GM12864 (cell line): ENCODE measurements around the gene RTEL1.

ENCODE experiments used
- DNase-seq: peaks from one replicate; pipeline ENCODE4 v3.0.0-alpha.2; 2011; ENCODE audit warnings: low read depth
- H3K4me3 ChIP-seq: 2 replicates; pipeline ENCODE4 v1.5.1; 2011; ENCODE audit warnings: mild to moderate bottlenecking, low read depth, low read length, control low read depth
- TF ChIP-seq, protein P1 (sequence below): IDR thresholded peaks from 2 replicates; pipeline ENCODE4 v1.5.1; 2011; ENCODE audit warnings: low read depth, mild to moderate bottlenecking, moderate library complexity, low read length, control low read depth, inconsistent platforms; ENCODE audit errors: missing control alignments

RTEL1 gene

DNA sequence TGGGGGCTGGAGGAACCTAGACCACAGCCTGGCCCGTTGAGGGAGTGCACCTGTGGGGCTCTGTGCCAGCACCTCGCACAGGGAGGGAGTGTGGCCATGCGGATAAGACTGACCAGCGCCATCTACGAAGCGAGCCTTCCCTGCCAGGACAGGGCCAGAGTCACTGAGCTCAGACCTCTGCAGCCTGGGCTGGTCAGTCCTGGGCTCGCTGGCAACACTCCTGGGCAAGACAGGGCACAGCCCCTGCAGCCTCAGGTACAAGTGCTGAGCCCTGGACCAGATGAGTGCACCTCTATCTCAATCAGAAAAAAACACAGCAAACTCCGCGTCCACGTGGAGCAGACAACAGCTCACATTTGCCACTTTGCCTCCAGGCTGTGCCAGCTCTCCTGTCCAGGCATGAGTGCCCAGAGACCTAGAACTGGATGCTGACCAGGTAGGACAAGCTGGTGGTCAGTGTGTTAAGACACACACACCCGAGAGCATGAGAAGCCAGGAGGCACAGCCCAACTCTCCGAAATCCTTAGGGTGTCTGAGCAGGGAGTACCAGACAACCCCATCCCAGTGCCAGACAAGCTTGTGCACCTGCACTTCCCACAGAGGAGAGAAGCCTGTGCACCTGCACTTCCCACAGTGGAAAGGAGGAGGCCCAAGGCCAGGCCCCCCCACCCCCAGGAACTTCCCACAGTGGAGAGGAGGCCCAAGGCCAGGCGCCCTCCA lies 44.8 kb downstream of the RTEL1 start:
- TF ChIP-seq, protein P1, sequence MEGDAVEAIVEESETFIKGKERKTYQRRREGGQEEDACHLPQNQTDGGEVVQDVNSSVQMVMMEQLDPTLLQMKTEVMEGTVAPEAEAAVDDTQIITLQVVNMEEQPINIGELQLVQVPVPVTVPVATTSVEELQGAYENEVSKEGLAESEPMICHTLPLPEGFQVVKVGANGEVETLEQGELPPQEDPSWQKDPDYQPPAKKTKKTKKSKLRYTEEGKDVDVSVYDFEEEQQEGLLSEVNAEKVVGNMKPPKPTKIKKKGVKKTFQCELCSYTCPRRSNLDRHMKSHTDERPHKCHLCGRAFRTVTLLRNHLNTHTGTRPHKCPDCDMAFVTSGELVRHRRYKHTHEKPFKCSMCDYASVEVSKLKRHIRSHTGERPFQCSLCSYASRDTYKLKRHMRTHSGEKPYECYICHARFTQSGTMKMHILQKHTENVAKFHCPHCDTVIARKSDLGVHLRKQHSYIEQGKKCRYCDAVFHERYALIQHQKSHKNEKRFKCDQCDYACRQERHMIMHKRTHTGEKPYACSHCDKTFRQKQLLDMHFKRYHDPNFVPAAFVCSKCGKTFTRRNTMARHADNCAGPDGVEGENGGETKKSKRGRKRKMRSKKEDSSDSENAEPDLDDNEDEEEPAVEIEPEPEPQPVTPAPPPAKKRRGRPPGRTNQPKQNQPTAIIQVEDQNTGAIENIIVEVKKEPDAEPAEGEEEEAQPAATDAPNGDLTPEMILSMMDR, result no peak
- DNase-seq, result no peak
- H3K4me3 ChIP-seq, result no peak overlapping the region

DNA sequence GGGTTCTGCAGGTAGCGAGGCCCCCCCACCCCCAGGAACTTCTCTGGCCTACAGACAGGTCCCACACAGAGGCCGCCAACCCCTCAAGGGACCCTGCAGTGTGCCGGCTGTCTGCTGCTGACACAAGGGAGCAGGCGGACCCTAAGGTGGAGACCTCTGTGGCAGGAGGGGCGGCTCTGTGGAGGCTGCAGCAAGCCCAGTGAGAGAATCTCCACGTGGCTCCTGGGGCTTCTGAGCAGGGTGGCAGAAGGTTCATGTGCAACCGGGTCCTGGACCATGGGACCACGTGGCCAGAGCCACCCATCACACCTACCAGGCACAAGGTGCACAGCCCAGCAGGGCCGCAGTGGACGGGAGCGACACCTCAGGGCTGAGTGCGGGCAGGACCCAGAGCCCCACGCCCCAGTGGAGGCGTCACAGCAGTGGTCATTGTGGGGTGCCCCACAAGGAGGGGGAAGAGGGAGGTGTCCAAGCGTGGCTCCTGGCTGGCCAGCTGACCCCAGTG lies 45.4 kb downstream of the RTEL1 start:
- TF ChIP-seq, protein P1, result no peak
- H3K4me3 ChIP-seq, result no peak overlapping the region
- no peak for DNase-seq

DNA sequence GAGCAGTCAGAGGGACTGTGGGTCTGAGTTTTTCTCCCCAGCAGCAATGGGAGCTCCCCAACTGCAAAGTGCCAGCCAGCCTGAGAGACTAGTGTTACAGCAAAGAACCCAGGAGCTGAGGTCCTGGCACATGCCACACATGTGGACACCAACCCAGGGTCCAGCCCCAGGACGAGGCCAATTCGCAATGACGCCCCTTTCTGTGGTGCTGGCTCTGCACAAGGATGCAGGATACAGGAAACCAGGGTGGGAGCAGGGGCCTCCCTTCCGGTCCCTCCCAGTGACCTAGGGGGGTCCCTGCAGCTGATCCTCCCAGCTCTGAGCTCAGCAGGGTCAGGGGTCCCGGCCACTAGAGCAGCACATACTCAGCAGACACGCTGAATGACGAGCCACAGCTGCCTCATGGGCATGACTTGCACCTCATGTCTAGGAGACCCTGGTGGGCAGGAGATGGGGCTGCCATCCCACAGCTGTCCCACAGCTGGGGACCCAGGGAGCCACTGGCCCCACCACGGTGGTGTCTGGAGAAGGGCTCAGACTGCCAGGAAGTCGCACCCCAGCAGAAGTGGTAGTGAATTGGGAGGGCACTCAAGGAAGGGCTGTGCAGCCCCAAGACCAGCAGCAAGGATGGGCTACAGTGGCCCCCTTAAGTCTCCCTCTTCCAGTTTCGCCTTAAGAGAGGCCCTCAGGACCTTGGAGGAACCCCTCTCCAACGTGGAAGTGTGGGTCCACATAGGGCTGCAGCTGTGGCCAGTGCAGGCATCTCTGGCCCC lies 46.0 kb downstream of the RTEL1 start:
- no peak overlapping the region for H3K4me3 ChIP-seq
- no peak for DNase-seq
- TF ChIP-seq, protein P1, result no peak

DNA sequence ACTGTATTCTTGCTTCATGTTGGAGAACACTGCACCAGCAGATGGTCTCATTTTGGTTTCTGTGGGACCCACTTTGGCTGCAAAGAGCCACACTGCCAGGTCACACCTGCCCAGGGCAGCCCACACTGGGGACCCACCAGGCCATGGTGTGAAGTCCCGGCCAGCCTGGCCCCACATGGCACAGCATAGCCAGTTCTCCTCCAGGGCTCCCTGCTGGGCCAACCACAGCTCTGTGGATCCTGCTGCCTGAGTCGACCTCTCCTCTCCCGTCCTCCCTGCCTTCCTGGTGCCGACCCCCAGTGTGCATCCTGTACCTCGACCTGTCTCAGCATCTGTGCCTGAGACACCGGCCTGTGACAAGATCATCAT lies 46.6 kb downstream of the RTEL1 start:
- TF ChIP-seq, protein P1, result no peak
- no peak overlapping the region for H3K4me3 ChIP-seq
- DNase-seq, result no peak

DNA sequence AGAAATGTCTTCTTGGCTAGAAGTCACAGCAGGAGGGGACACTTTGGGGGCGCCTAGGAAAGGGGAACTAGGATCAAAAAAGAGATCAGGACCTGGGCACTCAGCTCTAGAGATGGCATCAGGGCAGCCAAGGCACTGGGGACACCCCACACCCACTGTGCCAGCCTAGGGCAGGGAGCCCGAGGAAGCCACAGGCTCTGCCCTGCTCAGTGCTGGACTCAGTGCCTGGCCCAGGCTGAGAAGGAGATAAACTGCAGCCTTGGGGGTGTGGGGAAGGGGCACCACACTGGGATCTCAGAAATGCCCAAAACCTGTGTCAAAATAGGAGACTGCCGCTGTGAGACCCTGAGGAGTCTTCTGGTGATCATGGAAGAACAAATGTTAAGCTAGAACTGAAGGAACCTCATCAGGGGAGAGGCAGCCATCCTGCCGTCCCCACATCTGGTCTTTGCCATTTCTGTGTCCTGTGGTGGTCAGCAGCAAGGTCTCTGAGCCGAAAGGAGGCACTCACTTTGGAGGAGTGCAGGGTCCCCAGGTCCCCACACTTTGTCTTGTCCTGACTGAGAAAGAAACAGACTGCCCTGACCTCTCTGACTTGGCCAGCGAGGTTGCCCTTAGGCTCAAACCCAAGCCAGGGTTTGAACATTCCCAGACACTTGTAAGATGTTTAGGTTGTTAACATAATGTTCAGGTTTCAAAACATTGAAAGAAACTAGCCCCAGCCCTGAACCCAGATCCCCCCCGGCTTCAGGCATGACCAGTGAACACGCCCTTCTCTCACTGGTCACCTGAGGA lies 47.3 kb downstream of the RTEL1 start:
- no peak overlapping the region for H3K4me3 ChIP-seq
- TF ChIP-seq, protein P1, result no peak
- DNase-seq, result no peak

- H3K4me3 ChIP-seq, result peak overlapping the region; percentile 61
- no peak for DNase-seq
- TF ChIP-seq, protein P1, result no peak
These were observed 48.0 kb downstream of the RTEL1 start for GRCh38 chr20:63706027-63706695.
